SK-N-SH treated with all-trans-retinoic acid at 6 μM for 48 hours (cell line): Measurements from ENCODE around the gene PAAF1.

ENCODE experiments used
- ATAC-seq: fragments of 200-7000 bp; cut with Tn5 transposase; 3 replicates; pipeline ENCODE4 v1.9.1; 2020; ENCODE audit warnings: mild to moderate bottlenecking, moderate library complexity
- ARNTL ChIP-seq: fragments of 450-650 bp; formaldehyde crosslinking; IDR thresholded peaks from 2 replicates; pipeline ENCODE4 v1.5.0; 2020; ENCODE audit warnings: low read depth, mild to moderate bottlenecking, moderate library complexity, borderline replicate concordance
- CSDC2 ChIP-seq: fragments of 250-450 bp; sonication (Bioruptor Pico); IDR thresholded peaks from 2 replicates; pipeline ENCODE4 v1.5.0; 2020; ENCODE audit warnings: mild to moderate bottlenecking, moderate library complexity
- GLIS3 ChIP-seq: fragments of 250-450 bp; sonication (Bioruptor Pico); IDR thresholded peaks from 2 replicates; pipeline ENCODE4 v1.5.0; 2020; ENCODE audit warnings: mild to moderate bottlenecking, moderate library complexity
- OSR1 ChIP-seq: fragments of 250-450 bp; sonication (Bioruptor Pico); IDR thresholded peaks from 2 replicates; pipeline ENCODE4 v1.8.0; 2022; ENCODE audit warnings: moderate library complexity, mild to moderate bottlenecking, inconsistent platforms
- PPARA ChIP-seq: fragments of 250-450 bp; sonication (Bioruptor Pico); IDR thresholded peaks from 2 replicates; pipeline ENCODE4 v1.5.0; 2020; ENCODE audit warnings: mild to moderate bottlenecking, borderline replicate concordance
- RARB ChIP-seq: fragments of 250-450 bp; sonication (Bioruptor Pico); IDR thresholded peaks from 2 replicates; pipeline ENCODE4 v1.8.0; 2021; ENCODE audit warnings: mild to moderate bottlenecking, moderate library complexity
- SNAI2 ChIP-seq: fragments of 250-450 bp; sonication (Bioruptor Pico); IDR thresholded peaks from 2 replicates; pipeline ENCODE4 v1.5.0; 2020; ENCODE audit warnings: mild to moderate bottlenecking, moderate library complexity
- TOX ChIP-seq: fragments of 250-450 bp; sonication (Bioruptor Pico); IDR thresholded peaks from 2 replicates; pipeline ENCODE4 v1.8.0; 2021; ENCODE audit warnings: mild to moderate bottlenecking, moderate library complexity, borderline replicate concordance
- ZC3H10 ChIP-seq: fragments of 250-450 bp; sonication (Bioruptor Pico); IDR thresholded peaks from 2 replicates; pipeline ENCODE4 v1.5.1; 2021; ENCODE audit warnings: mild to moderate bottlenecking, moderate library complexity
- ZFP3 ChIP-seq: fragments of 250-450 bp; sonication (Bioruptor Pico); IDR thresholded peaks from 2 replicates; pipeline ENCODE4 v1.5.0; 2020; ENCODE audit warnings: mild to moderate bottlenecking, moderate library complexity
- ZFP30 ChIP-seq: fragments of 450-650 bp; formaldehyde crosslinking; IDR thresholded peaks from 2 replicates; pipeline ENCODE4 v1.5.0; 2022; ENCODE audit warnings: mild to moderate bottlenecking, moderate library complexity
- ZNF565 ChIP-seq: fragments of 450-650 bp; formaldehyde crosslinking; conservative IDR thresholded peaks from 2 replicates; pipeline ENCODE4 v1.5.0; 2020; ENCODE audit warnings: low read depth, mild to moderate bottlenecking, moderate library complexity
- ZNF70 ChIP-seq: fragments of 450-650 bp; formaldehyde crosslinking; IDR thresholded peaks from 2 replicates; pipeline ENCODE4 v1.5.0; 2020; ENCODE audit warnings: mild to moderate bottlenecking, moderate library complexity
- ZNF8 ChIP-seq: fragments of 450-650 bp; formaldehyde crosslinking; IDR thresholded peaks from 2 replicates; pipeline ENCODE4 v1.5.0; 2020; ENCODE audit warnings: mild to moderate bottlenecking, moderate library complexity
- TF ChIP-seq, protein P1 (sequence below): fragments of 250-450 bp; sonication (Bioruptor Pico); IDR thresholded peaks from 2 replicates; pipeline ENCODE4 v1.5.1; 2021; ENCODE audit warnings: mild to moderate bottlenecking, moderate library complexity
- TF ChIP-seq, protein P2 (sequence below): fragments of 250-450 bp; sonication (Bioruptor Pico); IDR thresholded peaks from 2 replicates; pipeline ENCODE4 v1.8.0; 2021; ENCODE audit warnings: low read depth, mild to moderate bottlenecking, moderate library complexity, borderline replicate concordance
- TF ChIP-seq, protein P3 (sequence below): fragments of 250-450 bp; sonication (Bioruptor Pico); IDR thresholded peaks from 2 replicates; pipeline ENCODE4 v1.5.0; 2020; ENCODE audit warnings: mild to moderate bottlenecking, moderate library complexity
- TF ChIP-seq, protein P4 (sequence below): fragments of 250-450 bp; sonication (Bioruptor Pico); IDR thresholded peaks from 2 replicates; pipeline ENCODE4 v1.8.0; 2020; ENCODE audit warnings: mild to moderate bottlenecking, moderate library complexity, borderline replicate concordance
- TF ChIP-seq, protein P5 (sequence below): fragments of 250-450 bp; sonication (Bioruptor Pico); IDR thresholded peaks from 2 replicates; pipeline ENCODE4 v1.5.1; 2020; ENCODE audit warnings: low read depth, mild to moderate bottlenecking, moderate library complexity

Gene PAAF1

DNA sequence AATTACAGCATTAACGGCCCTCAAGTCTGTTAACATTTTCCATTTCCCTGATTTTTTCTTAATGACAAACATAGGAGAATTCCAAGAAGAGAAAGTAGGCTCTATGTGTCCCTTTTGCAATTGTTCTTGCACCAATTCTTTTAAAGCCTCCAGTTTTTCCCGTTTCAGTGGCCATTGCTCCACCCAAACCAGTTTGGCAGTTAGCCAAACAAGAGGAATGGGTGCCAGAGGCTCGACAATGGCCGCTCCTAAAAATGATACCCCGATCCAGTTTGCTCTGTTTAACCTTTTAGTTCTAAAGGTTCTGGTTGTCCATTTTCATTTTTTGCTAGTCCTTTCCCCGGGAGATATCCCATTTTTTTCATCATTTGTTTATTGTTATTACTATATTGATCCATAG lies 67.3 kb downstream of the PAAF1 start (continued):
- TF ChIP-seq TOX (CRISPR knock-in tag), result no peak
- TF ChIP-seq ZFP30, result no peak
- TF ChIP-seq ARNTL (CRISPR knock-in tag), result no peak

DNA sequence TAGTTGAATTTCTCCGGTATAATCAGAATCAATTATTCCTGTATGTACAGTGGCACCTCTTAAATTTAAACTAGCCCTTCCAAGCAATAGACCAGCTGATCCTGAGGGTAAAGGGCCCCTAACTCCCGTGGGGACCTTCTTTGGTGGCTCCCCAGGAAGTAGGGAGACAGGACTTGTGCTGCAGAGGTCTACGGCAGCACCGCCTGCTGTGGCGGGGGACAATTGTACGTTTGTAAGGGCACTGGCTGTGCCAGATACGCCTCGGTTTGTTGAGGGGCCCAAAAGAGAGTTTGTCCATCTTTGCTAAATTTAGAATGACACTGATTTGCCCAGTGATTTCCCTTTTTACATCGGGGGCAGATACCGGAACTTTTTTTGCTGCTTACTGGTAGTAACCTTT lies 68.1 kb downstream of the PAAF1 start:
- ATAC-seq, result no peak
- no peak for TF ChIP-seq RARB

DNA sequence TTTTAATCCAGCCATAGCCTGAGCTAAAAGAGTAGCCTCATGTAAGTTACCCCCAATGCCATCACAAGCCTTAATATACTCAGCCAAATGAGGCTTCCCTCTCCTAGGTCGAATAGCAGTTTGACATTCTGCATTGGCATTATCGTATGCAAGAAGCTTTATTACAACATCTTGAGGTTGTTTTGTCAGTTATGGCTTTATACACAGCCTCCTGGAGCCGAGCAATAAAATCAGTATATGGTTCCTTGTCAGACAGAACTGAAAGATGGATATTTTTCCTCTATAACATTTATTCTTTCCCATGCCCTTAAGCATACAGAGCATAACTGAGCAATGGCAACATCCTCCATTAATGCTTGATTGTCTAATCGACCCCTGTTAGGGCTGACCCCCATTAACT lies 68.6 kb downstream of the PAAF1 start:
- no peak for ATAC-seq
- TF ChIP-seq ZNF70, result no peak
- no peak for TF ChIP-seq SNAI2 (CRISPR knock-in tag)
- TF ChIP-seq TOX (CRISPR knock-in tag), result no peak
- no peak for TF ChIP-seq ARNTL (CRISPR knock-in tag)
- TF ChIP-seq, all 23 proteins: peak for 0

DNA sequence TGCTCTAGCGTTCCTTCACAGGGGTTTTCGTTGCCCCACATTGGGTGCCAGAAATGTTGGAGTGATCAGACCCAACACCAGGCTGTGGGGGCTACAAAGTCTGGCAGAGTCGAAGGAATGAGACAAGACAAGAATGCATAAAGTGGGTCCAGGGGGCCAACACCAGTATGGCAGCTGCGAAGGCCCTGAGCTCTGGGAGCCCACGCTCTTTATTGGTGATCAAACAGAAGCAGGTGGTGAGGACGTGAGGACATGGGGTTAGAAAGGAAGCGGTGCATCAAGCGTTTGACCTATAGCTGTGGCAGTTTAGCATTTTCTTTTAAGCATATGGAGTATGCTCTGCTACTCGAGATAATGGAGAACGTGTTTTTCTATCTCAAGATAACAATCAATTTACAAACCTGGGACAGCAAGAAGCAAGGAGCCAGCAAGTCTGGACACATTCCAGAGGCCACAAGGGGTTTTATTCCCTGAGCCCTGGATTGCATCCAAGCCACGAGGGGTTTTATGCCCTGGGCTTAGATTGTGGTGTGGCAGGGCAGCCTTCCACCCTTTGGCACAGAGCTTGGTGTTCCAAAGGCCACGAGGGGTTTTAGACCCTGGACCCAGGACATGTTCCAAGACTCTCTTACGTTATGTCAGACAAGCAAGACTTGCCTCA lies 70.1 kb downstream of the PAAF1 start:
- ATAC-seq, result no peak
- TF ChIP-seq ZFP3 (CRISPR knock-in tag) (no peak), ZNF70 (no peak), PPARA (CRISPR knock-in tag) (no peak), RARB (no peak), ZNF8 (CRISPR knock-in tag) (no peak), SNAI2 (CRISPR knock-in tag) (no peak)
- TF ChIP-seq, protein P1, sequence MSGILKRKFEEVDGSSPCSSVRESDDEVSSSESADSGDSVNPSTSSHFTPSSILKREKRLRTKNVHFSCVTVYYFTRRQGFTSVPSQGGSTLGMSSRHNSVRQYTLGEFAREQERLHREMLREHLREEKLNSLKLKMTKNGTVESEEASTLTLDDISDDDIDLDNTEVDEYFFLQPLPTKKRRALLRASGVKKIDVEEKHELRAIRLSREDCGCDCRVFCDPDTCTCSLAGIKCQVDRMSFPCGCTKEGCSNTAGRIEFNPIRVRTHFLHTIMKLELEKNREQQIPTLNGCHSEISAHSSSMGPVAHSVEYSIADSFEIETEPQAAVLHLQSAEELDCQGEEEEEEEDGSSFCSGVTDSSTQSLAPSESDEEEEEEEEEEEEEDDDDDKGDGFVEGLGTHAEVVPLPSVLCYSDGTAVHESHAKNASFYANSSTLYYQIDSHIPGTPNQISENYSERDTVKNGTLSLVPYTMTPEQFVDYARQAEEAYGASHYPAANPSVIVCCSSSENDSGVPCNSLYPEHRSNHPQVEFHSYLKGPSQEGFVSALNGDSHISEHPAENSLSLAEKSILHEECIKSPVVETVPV, result no peak
- TF ChIP-seq, protein P2, sequence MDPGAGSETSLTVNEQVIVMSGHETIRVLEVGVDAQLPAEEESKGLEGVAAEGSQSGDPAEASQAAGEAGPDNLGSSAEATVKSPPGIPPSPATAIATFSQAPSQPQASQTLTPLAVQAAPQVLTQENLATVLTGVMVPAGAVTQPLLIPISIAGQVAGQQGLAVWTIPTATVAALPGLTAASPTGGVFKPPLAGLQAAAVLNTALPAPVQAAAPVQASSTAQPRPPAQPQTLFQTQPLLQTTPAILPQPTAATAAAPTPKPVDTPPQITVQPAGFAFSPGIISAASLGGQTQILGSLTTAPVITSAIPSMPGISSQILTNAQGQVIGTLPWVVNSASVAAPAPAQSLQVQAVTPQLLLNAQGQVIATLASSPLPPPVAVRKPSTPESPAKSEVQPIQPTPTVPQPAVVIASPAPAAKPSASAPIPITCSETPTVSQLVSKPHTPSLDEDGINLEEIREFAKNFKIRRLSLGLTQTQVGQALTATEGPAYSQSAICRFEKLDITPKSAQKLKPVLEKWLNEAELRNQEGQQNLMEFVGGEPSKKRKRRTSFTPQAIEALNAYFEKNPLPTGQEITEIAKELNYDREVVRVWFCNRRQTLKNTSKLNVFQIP (CRISPR knock-in tag), result no peak
- TF ChIP-seq, protein P3, sequence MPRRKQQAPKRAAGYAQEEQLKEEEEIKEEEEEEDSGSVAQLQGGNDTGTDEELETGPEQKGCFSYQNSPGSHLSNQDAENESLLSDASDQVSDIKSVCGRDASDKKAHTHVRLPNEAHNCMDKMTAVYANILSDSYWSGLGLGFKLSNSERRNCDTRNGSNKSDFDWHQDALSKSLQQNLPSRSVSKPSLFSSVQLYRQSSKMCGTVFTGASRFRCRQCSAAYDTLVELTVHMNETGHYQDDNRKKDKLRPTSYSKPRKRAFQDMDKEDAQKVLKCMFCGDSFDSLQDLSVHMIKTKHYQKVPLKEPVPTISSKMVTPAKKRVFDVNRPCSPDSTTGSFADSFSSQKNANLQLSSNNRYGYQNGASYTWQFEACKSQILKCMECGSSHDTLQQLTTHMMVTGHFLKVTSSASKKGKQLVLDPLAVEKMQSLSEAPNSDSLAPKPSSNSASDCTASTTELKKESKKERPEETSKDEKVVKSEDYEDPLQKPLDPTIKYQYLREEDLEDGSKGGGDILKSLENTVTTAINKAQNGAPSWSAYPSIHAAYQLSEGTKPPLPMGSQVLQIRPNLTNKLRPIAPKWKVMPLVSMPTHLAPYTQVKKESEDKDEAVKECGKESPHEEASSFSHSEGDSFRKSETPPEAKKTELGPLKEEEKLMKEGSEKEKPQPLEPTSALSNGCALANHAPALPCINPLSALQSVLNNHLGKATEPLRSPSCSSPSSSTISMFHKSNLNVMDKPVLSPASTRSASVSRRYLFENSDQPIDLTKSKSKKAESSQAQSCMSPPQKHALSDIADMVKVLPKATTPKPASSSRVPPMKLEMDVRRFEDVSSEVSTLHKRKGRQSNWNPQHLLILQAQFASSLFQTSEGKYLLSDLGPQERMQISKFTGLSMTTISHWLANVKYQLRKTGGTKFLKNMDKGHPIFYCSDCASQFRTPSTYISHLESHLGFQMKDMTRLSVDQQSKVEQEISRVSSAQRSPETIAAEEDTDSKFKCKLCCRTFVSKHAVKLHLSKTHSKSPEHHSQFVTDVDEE (CRISPR knock-in tag), result no peak

DNA sequence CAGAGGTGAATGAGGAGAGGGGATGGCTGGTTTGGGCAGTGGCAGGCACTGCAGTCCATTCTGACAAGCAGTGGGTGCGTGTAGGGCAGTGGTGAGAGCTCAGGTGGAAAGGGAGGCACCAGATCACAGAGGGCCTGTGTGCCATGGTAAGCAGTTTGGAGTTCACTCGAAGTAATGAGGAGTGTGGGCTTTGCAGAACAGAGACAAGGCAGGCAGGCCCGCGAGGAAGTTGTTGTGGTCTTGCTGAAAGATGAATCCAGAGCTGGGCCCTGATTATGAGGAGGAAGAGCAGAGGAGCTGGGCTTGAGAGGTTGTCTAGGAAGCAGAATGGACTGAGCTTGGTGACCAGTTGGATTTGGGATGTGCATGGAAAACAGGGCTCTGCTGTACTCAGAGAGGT lies 72.4 kb downstream of the PAAF1 start:
- TF ChIP-seq ZNF565 (CRISPR knock-in tag) (no peak), ARNTL (CRISPR knock-in tag) (no peak), ZNF8 (CRISPR knock-in tag) (no peak), ZFP3 (CRISPR knock-in tag) (no peak), GLIS3 (no peak), ZC3H10 (CRISPR knock-in tag) (no peak), OSR1 (no peak), RARB (no peak), CSDC2 (CRISPR knock-in tag) (no peak), TOX (CRISPR knock-in tag) (no peak)
- TF ChIP-seq, protein P1, result no peak
- TF ChIP-seq, protein P4, sequence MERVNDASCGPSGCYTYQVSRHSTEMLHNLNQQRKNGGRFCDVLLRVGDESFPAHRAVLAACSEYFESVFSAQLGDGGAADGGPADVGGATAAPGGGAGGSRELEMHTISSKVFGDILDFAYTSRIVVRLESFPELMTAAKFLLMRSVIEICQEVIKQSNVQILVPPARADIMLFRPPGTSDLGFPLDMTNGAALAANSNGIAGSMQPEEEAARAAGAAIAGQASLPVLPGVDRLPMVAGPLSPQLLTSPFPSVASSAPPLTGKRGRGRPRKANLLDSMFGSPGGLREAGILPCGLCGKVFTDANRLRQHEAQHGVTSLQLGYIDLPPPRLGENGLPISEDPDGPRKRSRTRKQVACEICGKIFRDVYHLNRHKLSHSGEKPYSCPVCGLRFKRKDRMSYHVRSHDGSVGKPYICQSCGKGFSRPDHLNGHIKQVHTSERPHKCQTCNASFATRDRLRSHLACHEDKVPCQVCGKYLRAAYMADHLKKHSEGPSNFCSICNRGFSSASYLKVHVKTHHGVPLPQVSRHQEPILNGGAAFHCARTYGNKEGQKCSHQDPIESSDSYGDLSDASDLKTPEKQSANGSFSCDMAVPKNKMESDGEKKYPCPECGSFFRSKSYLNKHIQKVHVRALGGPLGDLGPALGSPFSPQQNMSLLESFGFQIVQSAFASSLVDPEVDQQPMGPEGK (CRISPR knock-in tag), result no peak
- TF ChIP-seq, protein P5, sequence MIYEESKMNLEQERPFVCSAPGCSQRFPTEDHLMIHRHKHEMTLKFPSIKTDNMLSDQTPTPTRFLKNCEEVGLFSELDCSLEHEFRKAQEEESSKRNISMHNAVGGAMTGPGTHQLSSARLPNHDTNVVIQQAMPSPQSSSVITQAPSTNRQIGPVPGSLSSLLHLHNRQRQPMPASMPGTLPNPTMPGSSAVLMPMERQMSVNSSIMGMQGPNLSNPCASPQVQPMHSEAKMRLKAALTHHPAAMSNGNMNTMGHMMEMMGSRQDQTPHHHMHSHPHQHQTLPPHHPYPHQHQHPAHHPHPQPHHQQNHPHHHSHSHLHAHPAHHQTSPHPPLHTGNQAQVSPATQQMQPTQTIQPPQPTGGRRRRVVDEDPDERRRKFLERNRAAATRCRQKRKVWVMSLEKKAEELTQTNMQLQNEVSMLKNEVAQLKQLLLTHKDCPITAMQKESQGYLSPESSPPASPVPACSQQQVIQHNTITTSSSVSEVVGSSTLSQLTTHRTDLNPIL, result no peak
- ATAC-seq, result no peak
